CD4-positive, alpha-beta T cell treated with Interferon gamma for 1 hour (primary cell): ENCODE measurements around the gene SYPL2.
"Not testable (repeated sequence)": the region's sequence is repeated elsewhere in the genome, so short reads cannot be mapped to it uniquely, and the experiment has no call there.

Source experiments
- DNase-seq: peaks from one replicate; pipeline ENCODE4 v3.0.0-alpha.2; 2020

SYPL2 gene

GRCh38 chr1:109466452-109467300 is at the start of gene SYPL2:
SYPL2 (plus strand) TSS chr1:109466546; CDS start chr1:109466844, 298 bp downstream.
- DNase-seq = no peak

GRCh38 chr1:109423498-109423897 is 42.8 kb upstream of the SYPL2 start:
- no peak for DNase-seq

GRCh38 chr1:109425391-109426280 is 40.7 kb upstream of the SYPL2 start:
- peak; percentile 64 for DNase-seq

- DNase-seq = peak; percentile 97
These were observed 39.8 kb upstream of the SYPL2 start, which contains the start of gene PSMA5 for GRCh38 chr1:109426281-109427170. PSMA5 (minus strand) TSS chr1:109426448; CDS start chr1:109426330, 118 bp downstream.

- no peak for DNase-seq
These were observed 39.2 kb upstream of the SYPL2 start for GRCh38 chr1:109427171-109427467.

- DNase-seq = no peak
These were observed 34.0 kb upstream of the SYPL2 start for GRCh38 chr1:109432336-109432735.

GRCh38 chr1:109433322-109433721 is 33.0 kb upstream of the SYPL2 start:
- no peak for DNase-seq

- DNase-seq = no peak
These were observed 31.9 kb upstream of the SYPL2 start for GRCh38 chr1:109434484-109434883.

- DNase-seq = no peak
These were observed 27.5 kb upstream of the SYPL2 start for GRCh38 chr1:109438798-109439297.

- DNase-seq = no peak
These were observed 25.3 kb upstream of the SYPL2 start for GRCh38 chr1:109441069-109441468.

- no peak for DNase-seq
These were observed 22.9 kb upstream of the SYPL2 start for GRCh38 chr1:109443476-109443875.

- DNase-seq = no peak
These were observed 22.0 kb upstream of the SYPL2 start for GRCh38 chr1:109444346-109444745.

GRCh38 chr1:109445949-109446695 is 20.2 kb upstream of the SYPL2 start:
- DNase-seq = not testable (repeated sequence)

GRCh38 chr1:109447524-109447923 is 18.8 kb upstream of the SYPL2 start:
- no peak for DNase-seq

- no peak for DNase-seq
These were observed 11.7 kb upstream of the SYPL2 start for GRCh38 chr1:109454497-109455133.

- DNase-seq = no peak
These were observed 8.5 kb upstream of the SYPL2 start for GRCh38 chr1:109457819-109458218.

- no peak for DNase-seq
These were observed 258 bp upstream of the SYPL2 start for GRCh38 chr1:109466125-109466451.

GRCh38 chr1:109467301-109467777 is 993 bp downstream of the SYPL2 start:
- DNase-seq = no peak

- DNase-seq = no peak
These were observed 1.7 kb downstream of the SYPL2 start for GRCh38 chr1:109468061-109468460.

- no peak for DNase-seq
These were observed 2.6 kb downstream of the SYPL2 start for GRCh38 chr1:109468903-109469302.

- no peak for DNase-seq
These were observed 3.9 kb downstream of the SYPL2 start for GRCh38 chr1:109470245-109470644.
